CD14-positive monocyte (primary cell): ENCODE data around the gene SPIRE2. TPM values are rescaled to one million over a fixed set of nuclear protein-coding genes. Genes with fewer than 3 reads are reported as not detected.
A peak's percentile ranks its signal among the peaks of the same experiment; 100 is the strongest.

Source experiments
- DNase-seq, 3 donors: peaks; one replicate each; pipeline ENCODE4 v3.0.0-alpha.2; 2011 to 2022
- H2AFZ ChIP-seq: 2 replicates; pipeline ENCODE4 v1.6.0; 2012; ENCODE audit warnings: mild to moderate bottlenecking, low read depth, low read length, inconsistent platforms; ENCODE audit not compliant: insufficient read depth, poor library complexity, severe bottlenecking
- H3K27ac ChIP-seq, 2 donors: 1 replicate in 1 of 2; 2 replicates in 1 of 2; pipeline ENCODE4 v1.5.1; 2012 to 2013; ENCODE audit warnings: low read length in 2 of 2, control low read depth in 1 of 2, inconsistent platforms in 1 of 2, low read depth in 1 of 2, mild to moderate bottlenecking in 1 of 2
- H3K27me3 ChIP-seq, 2 donors: one replicate each; pipeline versions ENCODE4 v1.6.0 to v1.6.1; 2011 to 2013; ENCODE audit warnings: low read length in 2 of 2; ENCODE audit not compliant: control insufficient read depth in 2 of 2, insufficient read depth in 2 of 2
- H3K36me3 ChIP-seq, 2 donors: replicated peaks in 1 of 2; 1 replicate in 1 of 2; 2 replicates in 1 of 2; pipeline versions ENCODE4 v1.5.1 to v1.6.1; 2012 to 2013; ENCODE audit warnings: low read length in 2 of 2, control low read depth in 1 of 2, inconsistent platforms in 1 of 2, mild to moderate bottlenecking in 1 of 2; ENCODE audit not compliant: insufficient read depth in 2 of 2, control insufficient read depth in 1 of 2
- H3K4me1 ChIP-seq, 2 donors: 1 replicate in 1 of 2; 2 replicates in 1 of 2; pipeline versions ENCODE4 v1.5.1 to v1.6.1; 2012 to 2013; ENCODE audit warnings: low read length in 2 of 2, control low read depth in 1 of 2, inconsistent platforms in 1 of 2, mild to moderate bottlenecking in 1 of 2, moderate library complexity in 1 of 2; ENCODE audit not compliant: insufficient read depth in 2 of 2, control insufficient read depth in 1 of 2
- H3K4me2 ChIP-seq: replicated peaks from 2 replicates; pipeline ENCODE3; 2012; ENCODE audit warnings: low read length, moderate library complexity, mild to moderate bottlenecking; ENCODE audit not compliant: poor library complexity, severe bottlenecking; ENCODE audit errors: extremely low read depth
- H3K4me3 ChIP-seq, 3 experiments: fragments of 200-600 bp in 1 of 3; sonication (generic) in 1 of 3; replicated peaks in 1 of 3; 1 replicate in 2 of 3; 2 replicates in 1 of 3; pipeline ENCODE4 v1.5.1; 2011 to 2013; ENCODE audit warnings: low read length in 3 of 3, mild to moderate bottlenecking in 3 of 3, control low read depth in 2 of 3, low read depth in 2 of 3, inconsistent platforms in 1 of 3, moderate library complexity in 1 of 3
- H3K79me2 ChIP-seq: 2 replicates; pipeline ENCODE4 v1.6.0; 2012; ENCODE audit warnings: mild to moderate bottlenecking, control low read depth, inconsistent platforms, low read length, moderate library complexity; ENCODE audit not compliant: insufficient read depth
- H3K9ac ChIP-seq: 2 replicates; pipeline ENCODE4 v1.6.0; 2017; ENCODE audit warnings: low read length, mild to moderate bottlenecking; ENCODE audit not compliant: insufficient read depth, poor library complexity, severe bottlenecking
- H3K9me3 ChIP-seq, 2 donors: replicated peaks in 1 of 2; 1 replicate in 1 of 2; 2 replicates in 1 of 2; pipeline versions ENCODE4 v1.5.1 to v1.6.1; 2012 to 2013; ENCODE audit warnings: low read length in 2 of 2, control low read depth in 1 of 2; ENCODE audit not compliant: control insufficient read depth in 1 of 2, insufficient read depth in 1 of 2
- H4K20me1 ChIP-seq: 2 replicates; pipeline ENCODE4 v1.6.0; 2012; ENCODE audit warnings: mild to moderate bottlenecking, low read length, control low read depth, moderate library complexity; ENCODE audit not compliant: insufficient read depth
- H3K27ac Mint-ChIP-seq, 7 donors: one replicate each; pipeline ENCODE4 v1.8.0; 2020; ENCODE audit warnings: mild to moderate bottlenecking in 7 of 7, mixed read lengths in 7 of 7, moderate library complexity in 6 of 7, inconsistent platforms in 2 of 7
- H3K27me3 Mint-ChIP-seq, 3 donors: one replicate each; pipeline ENCODE4 v1.8.0; 2021 to 2022; ENCODE audit warnings: low read depth in 3 of 3, mild to moderate bottlenecking in 3 of 3, mixed read lengths in 3 of 3, moderate library complexity in 3 of 3, inconsistent platforms in 1 of 3
- H3K36me3 Mint-ChIP-seq, 2 donors: one replicate each; pipeline ENCODE4 v1.8.0; 2020; ENCODE audit warnings: mixed read lengths in 2 of 2, inconsistent platforms in 1 of 2, mild to moderate bottlenecking in 1 of 2
- H3K4me1 Mint-ChIP-seq: one replicate; pipeline ENCODE4 v1.8.0; 2020; ENCODE audit warnings: mild to moderate bottlenecking, mixed read lengths
- H3K4me3 Mint-ChIP-seq, 2 donors: one replicate each; pipeline ENCODE4 v1.8.0; 2020; ENCODE audit warnings: mild to moderate bottlenecking in 2 of 2, mixed read lengths in 2 of 2, moderate library complexity in 1 of 2
- H3K9me3 Mint-ChIP-seq, 7 donors: one replicate each; pipeline ENCODE4 v1.8.0; 2020 to 2022; ENCODE audit warnings: mixed read lengths in 7 of 7, mild to moderate bottlenecking in 6 of 7, moderate library complexity in 6 of 7, inconsistent platforms in 2 of 7
- WGBS: methylation state at CpG from one replicate; pipeline ENCODE4 v1.1.5; 2013; ENCODE audit warnings: missing lambda C conversion rate; ENCODE audit not compliant: insufficient coverage; 5-methylcytosine and 5-hydroxymethylcytosine counted together
- intact Hi-C, 2 donors: fragments of 100-400 bp; cut with micrococcal nuclease; formaldehyde crosslinking; loops; one replicate each; pipeline versions ENCODE4 v1.15.0 to v1.15.1; 2023
- polyA plus RNA-seq, 3 donors: library from polyadenylated mRNA; depleted of rRNA in 1 of 3; unstranded in 2 of 3; stranded (reverse) in 1 of 3; fragments of 300-500 nt in 2 of 3; fragments of >200 nt in 1 of 3; fragmentation: Illumina TruSeq in 2 of 3; gene quantifications; 1 replicate in 2 of 3; 2 replicates in 1 of 3; pipeline ENCODE4 v1.2.3, GENCODE V29; 2012 to 2021
- TF ChIP-seq, protein P1 (sequence below): fragments of 200-600 bp; IDR thresholded peaks from one replicate; pipeline ENCODE4 v1.8.0; 2022; ENCODE audit warnings: antibody characterized with exemption, mild to moderate bottlenecking

Gene SPIRE2
- polyA plus RNA-seq, 3 donors, result 0.09 to 1.2 TPM; not detected in 1

DNA sequence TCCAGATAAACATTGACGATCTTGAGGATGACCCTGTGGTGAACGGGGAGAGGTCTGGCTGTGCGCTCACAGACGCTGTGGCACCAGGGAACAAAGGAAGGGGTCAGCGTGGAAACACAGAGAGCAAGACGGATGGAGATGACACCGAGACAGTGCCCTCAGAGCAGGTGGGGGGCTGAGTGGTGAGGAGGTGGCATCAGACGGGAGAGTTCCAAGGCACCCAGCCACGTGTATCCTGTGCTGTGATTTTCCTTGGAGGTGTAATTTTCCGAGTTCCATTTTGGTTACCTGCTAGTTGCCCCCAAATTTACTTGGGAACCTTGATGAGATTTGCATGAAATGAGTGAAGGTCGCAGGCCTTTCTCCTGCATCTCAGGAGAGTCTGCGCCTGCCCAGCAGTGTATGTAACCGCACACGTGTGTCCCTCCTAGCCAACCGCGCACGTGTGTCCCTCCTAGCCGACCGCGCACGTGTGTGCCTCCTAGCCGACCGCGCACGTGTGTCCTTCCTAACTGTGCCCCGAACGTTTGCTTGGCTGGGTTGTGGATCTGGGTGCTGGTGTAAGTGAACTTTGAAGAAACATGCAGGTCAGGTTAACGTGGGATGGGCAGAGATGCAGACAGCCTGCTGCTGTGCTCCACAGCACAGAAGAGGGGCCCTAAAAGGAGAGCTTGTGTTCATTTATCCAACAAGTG lies 55.2 kb downstream of the SPIRE2 start:
- Histone ChIP-seq H3K4me2 (no peak overlapping the region), H3K27me3 (no peaks in the 10 kb centered on the region), H3K9me3 (no peaks in the 10 kb centered on the region), H3K4me1 (no peaks in the 10 kb centered on the region), H3K4me3 (no peak overlapping the region), H3K9ac (no peak overlapping the region), H2AFZ (no peak overlapping the region), H4K20me1 (peaks cover 84% of the 10 kb centered on the region), H3K79me2 (peaks cover 57% of the 10 kb centered on the region), H3K27ac (no peak overlapping the region), H3K36me3 (peaks cover 73 to 98% of the 10 kb centered on the region in 2 donors)
- intact Hi-C loops, result no loop called here
- Mint-ChIP-seq H3K36me3 (peaks cover 64 to 90% of the 10 kb centered on the region in 2 donors), H3K4me1 (no peaks in the 10 kb centered on the region), H3K27me3 (peaks cover 0 to 1% (median 0%) of the 10 kb centered on the region in 3 donors), H3K27ac (peak overlapping the region in 2 of 7 donors; percentile 25 to 47), H3K4me3 (no peak overlapping the region), H3K9me3 (no peaks in the 10 kb centered on the region)
- no peak for DNase-seq
- WGBS, result over 99% methylated on average over 28 of the region's 28 CpGs
- TF ChIP-seq, protein P1, sequence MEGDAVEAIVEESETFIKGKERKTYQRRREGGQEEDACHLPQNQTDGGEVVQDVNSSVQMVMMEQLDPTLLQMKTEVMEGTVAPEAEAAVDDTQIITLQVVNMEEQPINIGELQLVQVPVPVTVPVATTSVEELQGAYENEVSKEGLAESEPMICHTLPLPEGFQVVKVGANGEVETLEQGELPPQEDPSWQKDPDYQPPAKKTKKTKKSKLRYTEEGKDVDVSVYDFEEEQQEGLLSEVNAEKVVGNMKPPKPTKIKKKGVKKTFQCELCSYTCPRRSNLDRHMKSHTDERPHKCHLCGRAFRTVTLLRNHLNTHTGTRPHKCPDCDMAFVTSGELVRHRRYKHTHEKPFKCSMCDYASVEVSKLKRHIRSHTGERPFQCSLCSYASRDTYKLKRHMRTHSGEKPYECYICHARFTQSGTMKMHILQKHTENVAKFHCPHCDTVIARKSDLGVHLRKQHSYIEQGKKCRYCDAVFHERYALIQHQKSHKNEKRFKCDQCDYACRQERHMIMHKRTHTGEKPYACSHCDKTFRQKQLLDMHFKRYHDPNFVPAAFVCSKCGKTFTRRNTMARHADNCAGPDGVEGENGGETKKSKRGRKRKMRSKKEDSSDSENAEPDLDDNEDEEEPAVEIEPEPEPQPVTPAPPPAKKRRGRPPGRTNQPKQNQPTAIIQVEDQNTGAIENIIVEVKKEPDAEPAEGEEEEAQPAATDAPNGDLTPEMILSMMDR, result no peak

DNA sequence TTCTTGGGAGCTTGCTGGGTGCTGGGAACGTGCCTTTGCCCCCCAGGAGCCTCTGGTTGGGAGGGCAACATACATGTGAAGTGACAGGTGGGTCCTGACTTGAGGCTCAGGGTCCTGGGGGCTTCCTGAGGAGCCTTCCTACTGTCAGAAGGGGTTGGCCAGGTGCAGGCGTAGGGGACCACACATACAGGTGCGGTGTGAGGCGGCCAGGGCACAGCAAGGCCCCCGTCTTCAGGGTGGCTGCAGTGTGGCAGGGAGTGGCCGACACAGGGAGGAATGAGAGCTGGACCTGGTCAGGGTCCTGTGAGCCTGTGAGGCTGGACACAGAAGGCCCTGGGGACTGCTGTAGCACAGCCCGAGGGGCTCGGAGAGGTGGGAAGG lies 55.8 kb downstream of the SPIRE2 start:
- TF ChIP-seq, protein P1, result no peak
- WGBS, result 94% methylated on average over 7 of the region's 8 CpGs
- intact Hi-C loops, result no loop called here

More for the DNA sequence above, 55.8 kb downstream of the SPIRE2 start:
- Histone ChIP-seq H3K27me3 (no peaks in the 10 kb centered on the region), H3K4me3 (no peak overlapping the region), H2AFZ (no peak overlapping the region), H3K79me2 (peaks cover 52% of the 10 kb centered on the region), H3K4me2 (no peak overlapping the region), H3K36me3 (peaks cover 71 to 98% of the 10 kb centered on the region in 2 donors), H3K9me3 (no peaks in the 10 kb centered on the region), H3K9ac (no peak overlapping the region), H3K4me1 (no peaks in the 10 kb centered on the region), H4K20me1 (peaks cover 79% of the 10 kb centered on the region), H3K27ac (no peak overlapping the region)
- Mint-ChIP-seq H3K4me1 (no peaks in the 10 kb centered on the region), H3K27ac (peak overlapping the region in 1 of 7 donors; percentile 23), H3K36me3 (peaks cover 63 to 90% of the 10 kb centered on the region in 2 donors), H3K4me3 (no peak overlapping the region), H3K9me3 (no peaks in the 10 kb centered on the region), H3K27me3 (peaks cover 0 to 1% (median 0%) of the 10 kb centered on the region in 3 donors)
- DNase-seq, result no peak
